Liver (tissue), 3 donors: Measurements from ENCODE around the gene ANKRD35.

Source experiments
- EGR1 ChIP-seq, 2 donors: IDR thresholded peaks; 2 replicates each; pipeline ENCODE4 v1.6.1; 2016 to 2018; ENCODE audit warnings: antibody characterized with exemption in 2 of 2, low read depth in 2 of 2
- GABPA ChIP-seq, 2 donors: IDR thresholded peaks in 1 of 2; conservative IDR thresholded peaks in 1 of 2; 2 replicates each; pipeline ENCODE4 v1.6.1; 2016; ENCODE audit warnings: antibody characterized with exemption in 2 of 2, mild to moderate bottlenecking in 1 of 2, moderate library complexity in 1 of 2
- JUND ChIP-seq, 2 donors: IDR thresholded peaks; 2 replicates each; pipeline ENCODE4 v1.6.1; 2016; ENCODE audit warnings: antibody characterized with exemption in 2 of 2
- RAD21 ChIP-seq, 2 donors: IDR thresholded peaks; 2 replicates each; pipeline ENCODE4 v1.6.1; 2016; ENCODE audit warnings: antibody characterized with exemption in 2 of 2, mild to moderate bottlenecking in 2 of 2
- REST ChIP-seq: IDR thresholded peaks from 2 replicates; pipeline ENCODE4 v1.6.1; 2016; ENCODE audit warnings: antibody characterized with exemption, mild to moderate bottlenecking
- SP1 ChIP-seq: IDR thresholded peaks from 2 replicates; pipeline ENCODE4 v1.6.1; 2018; ENCODE audit warnings: antibody characterized with exemption, mild to moderate bottlenecking
- TF ChIP-seq, protein P1 (sequence below): fragments of 150-350 bp; IDR thresholded peaks from 2 replicates; pipeline ENCODE4 v1.5.1; 2017; ENCODE audit warnings: improper control_type of control experiment, low read depth, low read length; ENCODE audit not compliant: missing input control
- TF ChIP-seq, protein P2 (sequence below): IDR thresholded peaks from 2 replicates; pipeline ENCODE4 v1.6.1; 2016; ENCODE audit warnings: antibody characterized with exemption
- donor health status: healthy.
- donor health status: healthy.

- peak; percentile 16 for TF ChIP-seq REST
- peak in 1 of 2 donors; percentile 66 for TF ChIP-seq GABPA (IDR thresholded peaks at IDR 0.05 in 1 of 2, conservative IDR thresholded peaks at IDR 0.05 in 1 of 2)
- TF ChIP-seq RAD21 (IDR thresholded peaks at IDR 0.05), result peak; percentile 27 to 33
- TF ChIP-seq, protein P1, sequence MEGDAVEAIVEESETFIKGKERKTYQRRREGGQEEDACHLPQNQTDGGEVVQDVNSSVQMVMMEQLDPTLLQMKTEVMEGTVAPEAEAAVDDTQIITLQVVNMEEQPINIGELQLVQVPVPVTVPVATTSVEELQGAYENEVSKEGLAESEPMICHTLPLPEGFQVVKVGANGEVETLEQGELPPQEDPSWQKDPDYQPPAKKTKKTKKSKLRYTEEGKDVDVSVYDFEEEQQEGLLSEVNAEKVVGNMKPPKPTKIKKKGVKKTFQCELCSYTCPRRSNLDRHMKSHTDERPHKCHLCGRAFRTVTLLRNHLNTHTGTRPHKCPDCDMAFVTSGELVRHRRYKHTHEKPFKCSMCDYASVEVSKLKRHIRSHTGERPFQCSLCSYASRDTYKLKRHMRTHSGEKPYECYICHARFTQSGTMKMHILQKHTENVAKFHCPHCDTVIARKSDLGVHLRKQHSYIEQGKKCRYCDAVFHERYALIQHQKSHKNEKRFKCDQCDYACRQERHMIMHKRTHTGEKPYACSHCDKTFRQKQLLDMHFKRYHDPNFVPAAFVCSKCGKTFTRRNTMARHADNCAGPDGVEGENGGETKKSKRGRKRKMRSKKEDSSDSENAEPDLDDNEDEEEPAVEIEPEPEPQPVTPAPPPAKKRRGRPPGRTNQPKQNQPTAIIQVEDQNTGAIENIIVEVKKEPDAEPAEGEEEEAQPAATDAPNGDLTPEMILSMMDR, result no peak
- TF ChIP-seq EGR1 (IDR thresholded peaks at IDR 0.05; ENCODE audit: low read depth in 2 of 2), result no peak
- peak in 1 of 2 donors; percentile 46 for TF ChIP-seq JUND (IDR thresholded peaks at IDR 0.05)
- TF ChIP-seq SP1, result peak; percentile 63
- TF ChIP-seq, protein P2, sequence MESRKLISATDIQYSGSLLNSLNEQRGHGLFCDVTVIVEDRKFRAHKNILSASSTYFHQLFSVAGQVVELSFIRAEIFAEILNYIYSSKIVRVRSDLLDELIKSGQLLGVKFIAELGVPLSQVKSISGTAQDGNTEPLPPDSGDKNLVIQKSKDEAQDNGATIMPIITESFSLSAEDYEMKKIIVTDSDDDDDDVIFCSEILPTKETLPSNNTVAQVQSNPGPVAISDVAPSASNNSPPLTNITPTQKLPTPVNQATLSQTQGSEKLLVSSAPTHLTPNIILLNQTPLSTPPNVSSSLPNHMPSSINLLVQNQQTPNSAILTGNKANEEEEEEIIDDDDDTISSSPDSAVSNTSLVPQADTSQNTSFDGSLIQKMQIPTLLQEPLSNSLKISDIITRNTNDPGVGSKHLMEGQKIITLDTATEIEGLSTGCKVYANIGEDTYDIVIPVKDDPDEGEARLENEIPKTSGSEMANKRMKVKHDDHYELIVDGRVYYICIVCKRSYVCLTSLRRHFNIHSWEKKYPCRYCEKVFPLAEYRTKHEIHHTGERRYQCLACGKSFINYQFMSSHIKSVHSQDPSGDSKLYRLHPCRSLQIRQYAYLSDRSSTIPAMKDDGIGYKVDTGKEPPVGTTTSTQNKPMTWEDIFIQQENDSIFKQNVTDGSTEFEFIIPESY, result peak; percentile 98
Measured at GRCh38 chr1:145918144-145918991, 32.7 kb upstream of the ANKRD35 start, which contains the start of gene PEX11B.
